Tibial nerve (tissue), 4 donors: ENCODE measurements around the gene FAM217A. TPM values are rescaled to one million over a fixed set of nuclear protein-coding genes. Genes with fewer than 3 reads are reported as not detected.
"Not testable (repeated sequence)": the region's sequence is repeated elsewhere in the genome, so short reads cannot be mapped to it uniquely, and the experiment has no call there.

ENCODE experiments used
- DNase-seq, 2 donors: peaks; one replicate each; pipeline ENCODE4 v3.0.0-alpha.2; 2019; ENCODE audit warnings: low spot score in 2 of 2
- H3K27ac ChIP-seq, 4 donors: fragments of 200-600 bp; sonication (generic) in 3 of 4; one replicate each; pipeline ENCODE4 v1.5.1; 2017 to 2019; ENCODE audit warnings: mild to moderate bottlenecking in 1 of 4
- H3K27me3 ChIP-seq, 2 donors: fragments of 200-600 bp; sonication (generic) in 1 of 2; one replicate each; pipeline versions ENCODE4 v1.5.1 to v1.6.0; 2017 to 2019
- H3K36me3 ChIP-seq, 3 donors: fragments of 200-600 bp; sonication (generic); one replicate each; pipeline ENCODE4 v1.5.1; 2018 to 2019
- H3K4me1 ChIP-seq, 4 donors: fragments of 200-600 bp; sonication (generic) in 3 of 4; one replicate each; pipeline ENCODE4 v1.5.1; 2017 to 2019
- H3K4me3 ChIP-seq, 4 donors: fragments of 200-600 bp; sonication (generic) in 3 of 4; one replicate each; pipeline ENCODE4 v1.5.1; 2017 to 2019; ENCODE audit warnings: mild to moderate bottlenecking in 1 of 4, moderate library complexity in 1 of 4
- H3K9me3 ChIP-seq, 4 donors: fragments of 200-600 bp; sonication (generic) in 3 of 4; one replicate each; pipeline ENCODE4 v1.5.1; 2017 to 2019
- CTCF ChIP-seq, 5 experiments: fragments of 200-600 bp in 3 of 5; fragments of 450-650 bp in 2 of 5; sonication (generic) in 3 of 5; IDR thresholded peaks; one replicate each; pipeline ENCODE4 v1.5.1; 2016 to 2019; ENCODE audit warnings: antibody characterized with exemption in 5 of 5, mild to moderate bottlenecking in 3 of 5, moderate library complexity in 2 of 5
- EP300 ChIP-seq, 2 donors: sonication (generic); formaldehyde crosslinking; IDR thresholded peaks; one replicate each; pipeline ENCODE4 v1.6.1; 2017; ENCODE audit warnings: antibody characterized with exemption in 2 of 2, mild to moderate bottlenecking in 1 of 2
- POLR2A ChIP-seq, 2 donors: fragments of 450-650 bp; IDR thresholded peaks; one replicate each; pipeline ENCODE4 v1.6.1; 2017; ENCODE audit warnings: antibody characterized with exemption in 2 of 2, mild to moderate bottlenecking in 2 of 2, moderate library complexity in 2 of 2
- WGBS, 2 donors: methylation state at CpG; one replicate each; pipeline ENCODE4 v1.1.5; 2018; 5-methylcytosine and 5-hydroxymethylcytosine counted together
- total RNA-seq, 4 donors: library from RNA; depleted of rRNA; stranded (reverse); fragments of >200 nt; gene quantifications; one replicate each; pipeline ENCODE4 v1.1.0, GENCODE V29; 2016

Gene FAM217A
- total RNA-seq, 4 donors from 2014 or later: not detected

DNA sequence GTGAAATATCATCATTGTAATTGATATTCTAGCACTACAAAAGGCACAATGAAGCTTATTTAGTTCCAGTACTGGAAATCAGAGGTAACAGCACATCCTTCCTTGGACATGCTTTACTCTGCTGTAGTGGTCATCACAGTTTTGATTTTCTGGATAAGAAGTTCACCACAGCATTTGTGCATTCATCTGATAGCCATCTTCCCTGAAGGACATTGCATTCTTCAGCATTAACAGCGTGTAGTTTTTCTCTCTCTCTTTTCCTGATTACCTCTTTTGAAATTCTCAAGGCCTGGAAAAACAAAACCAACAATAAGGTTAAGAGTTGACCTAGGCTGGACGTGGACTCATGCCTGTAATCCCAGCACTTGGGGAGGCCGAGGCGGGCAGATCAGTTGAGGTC, 36.8 kb upstream of the FAM217A start:
- WGBS, 2 donors: 86 to 93% methylated on average over 4 of the region's 4 CpGs
- no peak for DNase-seq
- peaks cover 5 to 68% (median 20%) of the 10 kb centered on the region in 3 donors for H3K36me3 ChIP-seq
- H3K4me1 ChIP-seq: no peaks in the 10 kb centered on the region
- H3K9me3 ChIP-seq: peaks cover 0 to 13% (median 0%) of the 10 kb centered on the region in 4 donors
- TF ChIP-seq CTCF (IDR thresholded peaks at IDR 0.05): no peak
- TF ChIP-seq EP300 (IDR thresholded peaks at IDR 0.05): no peak
- TF ChIP-seq POLR2A (IDR thresholded peaks at IDR 0.05): no peak
- no peaks in the 10 kb centered on the region for H3K27me3 ChIP-seq
- no peak overlapping the region for H3K27ac ChIP-seq
- H3K4me3 ChIP-seq: no peak overlapping the region

DNA sequence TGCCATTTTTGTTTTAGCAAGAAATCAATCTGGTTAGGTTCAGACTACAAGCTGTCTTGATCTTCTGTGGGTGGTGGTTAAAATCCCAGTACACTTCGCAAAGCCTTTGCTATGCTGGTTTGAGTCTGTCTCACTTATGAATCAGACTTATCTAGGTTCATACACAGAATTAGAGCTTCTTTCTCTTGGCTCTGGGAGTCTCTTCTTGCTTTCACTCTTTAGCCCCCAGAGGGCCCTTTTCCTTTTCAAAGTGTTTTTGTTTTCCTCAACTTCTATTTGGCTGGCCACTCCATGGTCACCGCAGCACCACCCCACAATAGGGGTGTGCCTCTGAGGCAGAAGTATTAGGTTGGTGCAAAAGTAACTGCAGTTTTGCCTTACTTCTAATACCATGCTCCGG, 35.2 kb upstream of the FAM217A start:
- Histone ChIP-seq H3K36me3 (peaks cover 0 to 51% (median 20%) of the 10 kb centered on the region in 3 donors), H3K27ac (no peak overlapping the region), H3K4me1 (peaks cover 0 to 9% (median 3%) of the 10 kb centered on the region in 4 donors), H3K4me3 (no peak overlapping the region), H3K27me3 (no peaks in the 10 kb centered on the region), H3K9me3 (peaks cover 0 to 13% (median 0%) of the 10 kb centered on the region in 4 donors)
- DNase-seq: no peak
- no peak for TF ChIP-seq EP300 (IDR thresholded peaks at IDR 0.05)
- no peak for TF ChIP-seq CTCF (IDR thresholded peaks at IDR 0.05)
- TF ChIP-seq POLR2A (IDR thresholded peaks at IDR 0.05): no peak
- WGBS, 2 donors: 76 to 79% methylated on average over 3 of the region's 3 CpGs

- Histone ChIP-seq H3K4me1 (peaks cover 0 to 10% (median 3%) of the 10 kb centered on the region in 4 donors), H3K27ac (no peak overlapping the region), H3K9me3 (peaks cover 0 to 13% (median 0%) of the 10 kb centered on the region in 4 donors), H3K36me3 (peaks cover 0 to 47% (median 16%) of the 10 kb centered on the region in 3 donors), H3K27me3 (no peaks in the 10 kb centered on the region), H3K4me3 (no peak overlapping the region)
- TF ChIP-seq EP300 (IDR thresholded peaks at IDR 0.05) (no peak), POLR2A (IDR thresholded peaks at IDR 0.05) (no peak), CTCF (IDR thresholded peaks at IDR 0.05) (no peak)
- no peak for DNase-seq
Observed at GRCh38 chr6:4113649-4114048, 34.7 kb upstream of the FAM217A start.

GRCh38 chr6:4112366-4112765, 33.4 kb upstream of the FAM217A start:
- Histone ChIP-seq H3K4me1 (peaks cover 0 to 13% (median 3%) of the 10 kb centered on the region in 4 donors), H3K27ac (no peak overlapping the region), H3K4me3 (no peak overlapping the region), H3K36me3 (peaks cover 0 to 34% (median 16%) of the 10 kb centered on the region in 3 donors), H3K9me3 (peaks cover 0 to 13% (median 0%) of the 10 kb centered on the region in 4 donors), H3K27me3 (no peaks in the 10 kb centered on the region)
- WGBS, 2 donors: 82 to 92% methylated on average over 3 of the region's 3 CpGs
- TF ChIP-seq EP300 (IDR thresholded peaks at IDR 0.05) (no peak), CTCF (IDR thresholded peaks at IDR 0.05) (no peak), POLR2A (IDR thresholded peaks at IDR 0.05) (no peak)
- no peak for DNase-seq

DNA sequence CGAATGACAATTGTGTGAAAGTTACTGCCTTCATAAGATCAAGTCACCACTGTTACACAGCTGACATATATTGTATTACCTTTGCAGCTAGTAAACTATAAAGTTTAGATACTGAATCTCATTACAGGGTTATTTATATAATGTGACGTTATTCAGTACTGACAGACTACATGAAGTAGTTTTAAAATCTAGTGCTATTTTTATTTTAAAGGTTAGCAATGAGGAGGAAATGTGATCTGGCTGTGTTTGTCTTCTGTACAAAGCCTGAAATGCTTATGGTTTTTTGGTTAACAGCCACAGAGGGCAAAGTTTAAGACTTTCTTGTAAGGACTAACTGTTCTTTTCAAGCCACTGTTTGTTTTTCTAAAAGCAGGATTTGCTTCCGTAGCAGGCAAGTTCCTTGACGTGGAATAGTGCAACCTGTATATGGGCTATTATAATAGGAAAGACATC, 30.5 kb upstream of the FAM217A start:
- peak; percentile 64 to 79 for TF ChIP-seq EP300 (IDR thresholded peaks at IDR 0.05)
- not testable (repeated sequence) for H3K36me3 ChIP-seq, H3K4me3 ChIP-seq, H3K27me3 ChIP-seq
- WGBS, 2 donors: 30 to 32% methylated on average over 4 of the region's 4 CpGs
- peaks cover 0 to 13% (median 3%) of the 10 kb centered on the region in 4 donors for H3K4me1 ChIP-seq
- DNase-seq: peak in 1 of 2 donors; percentile 21
- H3K9me3 ChIP-seq: peaks cover 0 to 13% (median 0%) of the 10 kb centered on the region in 4 donors
- H3K27ac ChIP-seq: peak overlapping the region in 1 of 4 donors; percentile 67
